Measurements from ENCODE around the gene LURAP1L. TPM values are rescaled to one million over a fixed set of nuclear protein-coding genes. Genes with fewer than 3 reads are reported as not detected.
"Not testable (repeated sequence)": the region's sequence is repeated elsewhere in the genome, so short reads cannot be mapped to it uniquely, and the experiment has no call there.

Gene LURAP1L
- polyA plus RNA-seq, 3 donors: 19.0 to 22.7 (median 19.4) TPM

DNA sequence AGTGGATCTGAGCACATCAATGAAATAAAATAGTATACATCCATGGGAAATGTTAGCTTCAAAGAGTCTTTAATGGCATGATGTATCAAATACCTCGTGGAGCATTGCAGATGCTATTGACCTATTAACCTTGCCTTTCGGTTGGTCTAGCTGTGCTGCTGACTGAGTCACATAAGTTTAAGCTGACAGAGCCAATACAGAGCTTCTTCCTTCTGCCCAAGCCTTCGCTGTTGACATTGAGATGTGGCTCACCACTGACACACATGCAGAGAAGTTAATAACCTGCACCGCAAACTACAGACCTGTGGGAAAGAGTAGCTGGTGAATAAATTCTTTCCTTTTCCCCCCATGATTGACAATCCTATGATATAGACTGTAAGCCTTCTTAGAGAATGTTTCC lies 78.2 kb downstream of the LURAP1L start:
- no peak for DNase-seq

DNA sequence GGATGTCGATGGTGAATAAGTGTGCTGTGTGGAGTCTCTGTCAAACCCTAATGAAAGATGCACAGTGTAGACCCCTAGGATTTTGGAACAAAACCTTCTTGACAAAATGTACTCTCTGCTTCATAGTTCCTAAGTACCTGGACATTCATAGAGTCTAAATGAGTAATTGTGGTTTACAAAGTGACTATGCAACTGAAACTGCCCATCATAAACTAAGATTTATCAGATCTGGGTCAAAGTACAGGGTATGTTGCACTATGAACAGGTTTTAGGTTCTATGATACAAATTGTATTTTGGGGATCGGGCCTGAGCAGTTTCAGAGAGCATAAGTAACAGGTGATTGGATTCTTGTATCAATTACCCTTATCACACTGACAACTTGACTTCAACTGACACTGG lies 79.4 kb downstream of the LURAP1L start:
- no peak for DNase-seq

DNA sequence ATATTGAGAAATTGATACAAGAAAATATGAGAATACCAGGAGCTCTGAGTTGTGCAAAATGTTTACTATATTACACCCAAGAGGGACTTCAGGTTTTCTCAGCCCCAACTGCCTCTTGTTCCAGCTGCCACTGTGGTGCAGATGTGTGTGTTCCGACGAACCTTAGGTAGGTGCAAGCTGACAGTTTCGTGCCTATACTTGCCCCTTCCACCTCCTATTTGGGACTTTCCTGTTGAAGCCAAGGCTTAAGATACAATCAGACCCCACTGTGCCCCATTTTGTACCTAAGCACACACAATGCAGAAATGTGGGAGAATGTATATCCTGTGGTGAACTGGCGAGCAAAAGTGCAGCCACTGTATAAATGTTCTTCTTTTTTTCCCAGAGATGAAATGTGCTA lies 80.2 kb downstream of the LURAP1L start:
- DNase-seq: no peak

DNA sequence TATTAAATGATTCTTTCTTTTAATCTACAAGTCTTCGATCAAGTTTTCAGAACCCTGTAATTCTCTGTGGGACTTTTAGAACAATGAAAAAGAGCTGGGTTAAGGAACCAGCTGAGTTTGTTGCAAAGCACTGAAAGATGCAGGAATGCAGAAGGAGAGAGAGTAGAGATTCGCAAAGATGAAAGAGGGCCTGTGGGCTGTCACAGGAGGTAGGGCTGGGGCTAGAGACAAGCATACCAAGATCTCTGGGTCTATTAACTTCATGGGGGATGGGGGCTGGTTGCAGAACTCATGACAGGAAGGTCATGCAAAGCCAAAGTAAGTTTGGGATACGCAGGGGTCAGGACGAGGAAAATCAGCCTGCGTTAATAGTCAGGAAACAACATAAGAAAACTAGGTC lies 81.8 kb downstream of the LURAP1L start:
- no peak for DNase-seq

DNA sequence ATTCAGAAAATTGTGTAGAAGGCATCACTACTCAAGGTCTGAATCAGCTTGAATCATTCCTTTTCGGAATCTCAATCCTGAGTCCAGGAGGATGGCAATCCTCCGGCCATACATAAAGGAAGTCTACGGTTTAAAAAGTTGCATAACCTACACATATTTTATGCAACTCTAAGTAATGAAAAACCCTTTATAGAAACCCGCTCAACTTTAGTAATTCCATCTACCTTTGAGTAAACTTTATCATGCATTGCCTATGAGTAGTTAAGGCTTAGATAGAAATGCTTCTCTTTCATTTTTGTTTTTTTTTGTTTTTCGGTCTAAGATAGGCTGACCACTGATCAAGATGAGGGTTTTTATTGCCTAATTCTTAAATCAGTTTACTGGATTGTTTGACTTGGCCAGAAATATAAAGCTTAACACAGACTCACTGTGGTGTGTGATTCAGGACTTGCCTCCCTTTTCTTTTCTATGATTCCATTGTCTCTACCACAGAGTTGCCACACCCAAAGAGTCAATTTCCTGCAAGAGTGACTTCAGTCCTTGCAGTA lies 85.0 kb downstream of the LURAP1L start:
- no peak for DNase-seq

DNA sequence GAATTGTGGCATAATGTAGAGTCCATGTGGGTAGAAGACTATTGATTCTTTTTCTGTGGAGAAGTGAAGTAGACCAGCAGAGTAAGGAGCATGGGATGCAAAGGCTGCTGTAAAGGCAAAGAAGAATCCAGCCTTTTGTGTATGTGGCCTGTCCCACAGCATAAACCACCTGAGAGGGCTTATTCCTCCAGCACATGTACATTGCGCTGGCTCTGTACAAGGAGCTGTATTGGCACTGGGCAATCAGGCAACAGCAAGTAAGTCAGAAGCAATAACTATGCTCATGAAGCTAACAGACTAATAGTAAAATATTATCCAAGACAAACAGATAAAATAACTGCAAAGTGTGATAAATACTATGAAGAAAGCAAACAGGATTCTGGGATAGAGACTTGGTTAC lies 86.2 kb downstream of the LURAP1L start:
- no peak for DNase-seq

DNA sequence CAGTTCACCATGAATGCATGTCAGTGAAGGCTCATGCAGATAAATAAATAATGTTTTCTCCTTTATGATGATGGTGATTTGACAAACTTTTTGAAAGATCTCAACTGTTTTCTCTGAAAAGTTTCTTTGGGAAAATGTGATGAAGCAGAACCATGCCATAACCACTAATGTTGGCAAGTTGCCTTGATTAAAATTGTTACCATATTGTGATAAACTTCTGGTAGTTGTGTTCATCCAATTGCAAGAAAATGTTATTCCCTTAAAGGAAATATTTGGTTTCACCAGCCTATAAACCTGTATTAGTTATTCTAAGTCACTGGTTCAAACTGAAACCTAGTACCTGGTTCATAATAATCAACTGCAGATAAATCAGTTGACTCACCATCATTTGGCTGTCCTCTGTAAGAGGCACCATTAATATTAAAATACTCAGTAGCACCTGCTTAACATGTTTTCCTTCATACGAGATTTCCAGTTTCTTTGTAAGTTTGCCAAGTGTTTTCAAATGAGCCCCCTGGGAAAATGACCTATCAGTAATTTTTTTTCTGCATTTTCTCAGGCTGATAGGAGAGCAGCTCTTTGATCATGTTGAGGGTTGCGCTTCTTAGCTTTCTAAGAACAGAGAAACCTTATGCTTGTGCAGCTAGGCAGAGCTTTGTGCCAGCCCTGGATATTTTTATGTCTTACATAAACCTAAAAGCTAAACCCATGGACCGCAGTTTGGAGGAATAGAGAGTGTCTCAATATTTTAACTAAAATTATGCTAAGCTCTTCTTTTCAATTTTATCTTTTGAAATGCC lies 88.0 kb downstream of the LURAP1L start:
- no peak for DNase-seq

DNA sequence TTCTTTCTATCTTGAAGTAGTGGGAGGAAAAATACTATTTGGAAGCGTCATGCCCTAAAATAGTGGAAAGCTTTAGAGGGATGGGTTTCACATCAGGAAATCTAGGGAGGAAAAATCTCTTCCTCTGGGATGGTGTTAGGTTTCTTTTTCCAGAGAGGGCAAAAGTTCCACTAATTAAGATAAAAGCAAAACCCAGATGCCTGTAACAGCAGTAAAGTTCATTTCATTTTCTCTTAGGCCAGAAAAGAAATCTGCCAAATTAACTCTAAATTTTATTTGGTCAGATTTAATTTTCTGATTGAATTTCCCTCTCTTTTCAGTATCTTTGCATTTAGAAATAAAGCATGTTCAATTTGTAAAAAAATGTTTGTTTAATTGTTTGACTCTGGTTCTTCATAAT lies 88.8 kb downstream of the LURAP1L start:
- no peak for DNase-seq

DNA sequence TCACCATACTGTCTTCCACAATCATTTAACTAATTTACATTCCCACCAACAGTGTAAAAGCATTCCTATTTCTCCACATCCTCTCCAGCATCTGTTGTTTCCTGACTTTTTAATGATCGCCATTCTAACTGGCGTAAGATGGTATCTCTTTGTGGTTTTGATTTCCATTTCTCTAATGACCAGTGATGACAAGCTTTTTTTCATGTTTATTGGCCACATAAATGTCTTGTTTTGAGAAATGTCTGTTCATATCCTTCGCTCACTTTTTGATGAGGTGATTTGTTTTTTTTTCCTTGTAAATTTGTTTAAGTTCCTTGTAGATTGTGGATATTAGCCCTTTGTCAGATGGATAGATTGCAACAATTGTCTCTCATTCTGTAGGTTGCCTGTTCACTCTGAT lies 90.6 kb downstream of the LURAP1L start:
- not testable (repeated sequence) for DNase-seq

Other genes with a start within 250 kb of the LURAP1L start
- gene TYRP1, start 81.6 kb upstream of the LURAP1L start, polyA plus RNA-seq (ENCODE audit: insufficient read length in 3 of 3): 1 to 10 TPM; 1.5 to 1.9 (median 1.5) TPM

All from renal pelvis (tissue), 4 donors.